A549 (cell line): ENCODE data around the gene TMED4. TPM values are rescaled to one million over a fixed set of nuclear protein-coding genes. Genes with fewer than 3 reads are reported as not detected.

Experiments used
- ATAC-seq, 2 experiments: fragments of 200-7000 bp in 1 of 2; fragments of >200 bp in 1 of 2; cut with Nextera tagmentation in 1 of 2; cut with Tn5 transposase in 1 of 2; 3 replicates each; pipeline versions ENCODE4 v1.8.0 to v1.9.1; 2018 to 2020; ENCODE audit warnings: mild to moderate bottlenecking in 1 of 2, moderate library complexity in 1 of 2
- CTCF ChIA-PET: fragments of 300-600 bp; sonication (Branson Sonifier 250); formaldehyde crosslinking; extraction: SDS; loops from one replicate; lab custom pipeline; 2021; ENCODE audit warnings: antibody characterized with exemption, inconsistent platforms; lab: Yijun Ruan, JAX
- POLR2A ChIA-PET: fragments of 350-600 bp; formaldehyde crosslinking; extraction: SDS; loops from one replicate; lab custom pipeline; 2021; ENCODE audit warnings: antibody characterized with exemption, inconsistent platforms; lab: Yijun Ruan, JAX
- DNase-seq, 2 experiments: peaks; one replicate each; pipeline versions ENCODE4 v3.0.0 to v3.0.0-alpha.2; 2011 to 2016; ENCODE audit warnings: low read depth in 1 of 2, low spot score in 1 of 2
- FAIRE-seq: peaks from 2 replicates; lab custom pipeline; 2011; peaks lifted over from hg19 to GRCh38; lab: Jason Lieb, UNC
- H3K27ac ChIP-seq, 2 experiments: fragments of >200 bp; sonication (Bioruptor Twin); formaldehyde crosslinking; 3 replicates each; pipeline ENCODE4 v1.5.1; 2016 to 2017
- H3K4me1 ChIP-seq: fragments of >200 bp; sonication (Bioruptor Twin); formaldehyde crosslinking; 3 replicates; pipeline ENCODE4 v1.6.1; 2016
- H3K4me2 ChIP-seq: fragments of >200 bp; sonication (Bioruptor Twin); formaldehyde crosslinking; 3 replicates; pipeline ENCODE4 v1.6.1; 2016
- H3K4me3 ChIP-seq: fragments of >200 bp; sonication (Bioruptor Twin); formaldehyde crosslinking; 3 replicates; pipeline ENCODE4 v1.5.1; 2016
- H3K9me3 ChIP-seq: fragments of >200 bp; sonication (Bioruptor Twin); formaldehyde crosslinking; 3 replicates; pipeline ENCODE4 v1.6.1; 2016
- CEBPB ChIP-seq, 2 experiments: fragments of >200 bp in 1 of 2; sonication (Bioruptor Twin) in 1 of 2; formaldehyde crosslinking in 1 of 2; IDR thresholded peaks; 2 replicates each; pipeline ENCODE4 v1.6.1; 2012 to 2016
- CTCF ChIP-seq: fragments of >200 bp; sonication (Bioruptor Twin); formaldehyde crosslinking; IDR thresholded peaks from 3 replicates; pipeline ENCODE4 v1.5.1; 2016
- ESRRA ChIP-seq: fragments of 150-350 bp; IDR thresholded peaks from 2 replicates; pipeline ENCODE4 v1.6.1; 2014; ENCODE audit warnings: mild to moderate bottlenecking, low read length, borderline replicate concordance
- HES2 ChIP-seq: fragments of >200 bp; sonication (Bioruptor Twin); formaldehyde crosslinking; IDR thresholded peaks from 2 replicates; pipeline ENCODE4 v1.6.1; 2016
- HEYL ChIP-seq: fragments of 250-450 bp; sonication (Bioruptor Pico); IDR thresholded peaks from 2 replicates; pipeline ENCODE4 v1.8.0; 2021; ENCODE audit warnings: mild to moderate bottlenecking, moderate library complexity
- HOXB13 ChIP-seq: fragments of 250-450 bp; sonication (Bioruptor Pico); IDR thresholded peaks from 2 replicates; pipeline ENCODE4 v1.5.0; 2020; ENCODE audit warnings: low read depth, mild to moderate bottlenecking, moderate library complexity
- JUN ChIP-seq, 2 experiments: fragments of >200 bp; sonication (Bioruptor Twin); formaldehyde crosslinking; IDR thresholded peaks; 2 replicates in 1 of 2; 3 replicates in 1 of 2; pipeline ENCODE4 v1.6.1; 2016 to 2017
- KDM5A ChIP-seq: fragments of 200-600 bp; sonication (generic); IDR thresholded peaks from 2 replicates; pipeline ENCODE4 v1.6.1; 2016; ENCODE audit warnings: antibody characterized with exemption, mild to moderate bottlenecking
- POLR2AphosphoS2 ChIP-seq: conservative IDR thresholded peaks from 2 replicates; pipeline ENCODE4 v1.6.1; 2012; ENCODE audit warnings: low read length, improper control_type of control experiment, inconsistent platforms
- RAD21 ChIP-seq, 2 experiments: fragments of >200 bp in 1 of 2; sonication (Bioruptor Twin) in 1 of 2; formaldehyde crosslinking in 1 of 2; IDR thresholded peaks in 1 of 2; conservative IDR thresholded peaks in 1 of 2; 2 replicates in 1 of 2; 3 replicates in 1 of 2; pipeline ENCODE4 v1.6.1; 2012 to 2018; ENCODE audit warnings: inconsistent platforms in 1 of 2
- SMC3 ChIP-seq: fragments of >200 bp; sonication (Bioruptor Twin); formaldehyde crosslinking; IDR thresholded peaks from 3 replicates; pipeline ENCODE4 v1.6.1; 2018; ENCODE audit warnings: inconsistent platforms
- ZNF302 ChIP-seq: fragments of 250-450 bp; sonication (Bioruptor Pico); IDR thresholded peaks from 2 replicates; pipeline ENCODE4 v1.9.0; 2021; ENCODE audit warnings: inconsistent platforms, mild to moderate bottlenecking, moderate library complexity
- WGBS: methylation state at CpG from one replicate; pipeline ENCODE4 v1.1.6; 2017; ENCODE audit errors: missing lambda C conversion rate; 5-methylcytosine and 5-hydroxymethylcytosine counted together
- polyA plus RNA-seq, 4 experiments: library from polyadenylated mRNA; depleted of rRNA in 3 of 4; stranded (reverse); fragments of >200 nt; fragmentation: RNase III in 1 of 4; extraction: RNeasy Plus Mini Kit Qiagen cat#74134 plus additional on column Dnase treatment in 1 of 4; gene quantifications; 2 replicates in 3 of 4; 3 replicates in 1 of 4; pipeline ENCODE4 v1.2.3, GENCODE V29; 2011 to 2017
- TF ChIP-seq, protein P1 (sequence below): IDR thresholded peaks from 2 replicates; pipeline ENCODE4 v1.6.1; 2012

The TMED4 gene
- polyA plus RNA-seq, 2 of the 4 experiments (the other 2 are of a cell fraction), result 55.1 to 68.3 TPM

DNA sequence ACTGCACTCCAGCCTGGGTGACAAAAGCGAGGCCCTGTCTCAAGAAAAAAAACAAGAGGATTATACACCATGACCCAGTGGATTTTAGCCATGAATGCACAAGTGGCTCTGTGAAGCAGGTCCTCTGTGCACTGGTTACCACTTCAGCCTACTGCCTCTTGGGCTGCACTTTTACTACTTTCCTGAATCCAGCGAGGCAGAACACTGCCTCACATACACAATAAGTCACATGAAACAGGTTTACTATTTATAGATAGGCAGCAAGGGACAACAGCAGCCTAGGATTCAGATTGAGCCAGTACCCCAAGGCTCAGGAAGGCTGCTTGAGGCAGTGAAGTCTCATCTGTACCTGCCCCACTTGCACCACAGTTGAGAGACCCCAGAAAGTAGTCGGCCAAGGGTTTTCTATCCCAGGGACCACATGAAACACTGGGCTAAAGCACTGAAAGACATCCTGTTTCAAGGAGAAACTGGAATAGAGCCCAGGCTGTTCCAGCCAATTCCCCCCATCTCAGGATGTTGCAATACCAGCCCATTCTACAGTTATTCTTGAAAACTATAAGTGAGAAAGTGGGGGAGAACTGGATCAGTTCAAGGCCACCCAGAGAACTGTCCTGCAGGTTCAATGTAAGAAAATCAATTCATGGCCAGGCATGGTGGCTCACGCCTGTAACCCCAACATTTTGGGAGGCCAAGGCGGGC lies 14.1 kb upstream of the TMED4 start:
- Histone ChIP-seq H3K4me2 (no peak overlapping the region), H3K4me3 (no peak overlapping the region), H3K27ac (no peak overlapping the region), H3K9me3 (no peaks in the 10 kb centered on the region), H3K4me1 (no peaks in the 10 kb centered on the region)
- ChIA-PET CTCF (interaction anchor here (0.6 kb wide), 1 partner anchor 184 kb away, joined by 4 read pairs; no protein-coding TSS in a partner anchor), POLR2A (no interaction called here)
- peak; percentile 72 to 89 for ATAC-seq
- DNase-seq, result no peak
- FAIRE-seq, result no peak
- WGBS, result 75% methylated on average over 5 of the region's 5 CpGs
- no peak for TF ChIP-seq JUN (IDR thresholded peaks at IDR 0.05)
- TF ChIP-seq ESRRA, result no peak
- TF ChIP-seq ZNF302, result no peak
- peak in 1 of 2 experiments; percentile 53; a peak in 1 of 4 replicates for TF ChIP-seq CEBPB (IDR thresholded peaks at IDR 0.05)
- no peak for TF ChIP-seq KDM5A

DNA sequence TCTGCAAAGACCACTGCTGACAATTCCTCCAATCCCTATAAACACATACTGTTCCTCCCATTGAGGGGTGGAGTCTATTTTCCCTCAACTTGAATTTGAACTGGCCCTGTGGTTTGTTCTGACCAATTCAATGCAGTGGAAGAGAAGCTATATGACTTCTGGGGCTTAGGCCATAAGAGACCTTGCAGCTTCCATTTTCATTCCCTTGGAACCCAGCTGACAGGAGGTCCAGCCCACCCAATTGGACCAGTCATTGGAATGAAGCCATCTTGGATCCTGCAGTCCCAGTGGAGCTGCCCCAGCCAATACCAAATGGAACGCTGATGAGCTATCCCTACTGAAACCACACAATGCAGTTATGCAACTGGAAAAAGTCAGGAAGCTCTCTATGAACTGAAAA lies 8.9 kb upstream of the TMED4 start:
- no peaks in the 10 kb centered on the region for H3K4me1 ChIP-seq
- no peak overlapping the region for H3K4me3 ChIP-seq
- H3K27ac ChIP-seq, result no peak overlapping the region
- TF ChIP-seq HES2 (no peak), HOXB13 (CRISPR knock-in tag) (no peak), HEYL (CRISPR knock-in tag) (no peak), ESRRA (no peak)
- TF ChIP-seq, protein P1, sequence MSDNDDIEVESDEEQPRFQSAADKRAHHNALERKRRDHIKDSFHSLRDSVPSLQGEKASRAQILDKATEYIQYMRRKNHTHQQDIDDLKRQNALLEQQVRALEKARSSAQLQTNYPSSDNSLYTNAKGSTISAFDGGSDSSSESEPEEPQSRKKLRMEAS, result no peak
- no peak overlapping the region for H3K4me2 ChIP-seq
- CTCF ChIA-PET, result interaction anchor here (0.6 to 3.3 kb wide), 11 partner anchors 9 to 545 kb away, joined by 3 to 11 read pairs (median 3); partner anchors contain the start of genes H2AZ2 and TMED4
- no peaks in the 10 kb centered on the region for H3K9me3 ChIP-seq
- ATAC-seq (no peak), FAIRE-seq (no peak), DNase-seq (no peak)
- POLR2A ChIA-PET, result interaction anchor here (0.8 to 1.0 kb wide), 2 partner anchors 16 to 257 kb away, joined by 3 to 9 read pairs; partner anchors contain the start of genes H2AZ2 and OGDH
- WGBS, result 77% methylated on average over 1 of the region's 1 CpG

- FAIRE-seq (peak; percentile 65), DNase-seq (peak in 1 of 2 experiments; percentile 61), ATAC-seq (peak; percentile 84 to 85)
- 0 out of 3 replicates have a peak, but pooled peaks cover 1% of the 10 kb centered on the region for H3K4me1 ChIP-seq
- ChIA-PET POLR2A (interaction anchor here (0.6 to 1.3 kb wide), 2 partner anchors 160 to 260 kb away, joined by 7 to 11 read pairs; partner anchors contain the start of gene H2AZ2), CTCF (interaction anchor here (0.5 to 3.6 kb wide), 33 partner anchors 9 to 1767 kb away, joined by 3 to 29 read pairs (median 4); partner anchors contain the start of genes H2AZ2 and OGDH)
- H3K27ac ChIP-seq, result peak overlapping the region in 1 of 2 experiments; percentile 50; a peak in 1 of 6 replicates
- 12% methylated on average over 6 of the region's 6 CpGs for WGBS
- TF ChIP-seq CTCF (peak; percentile 90), POLR2AphosphoS2 (no peak), RAD21 (conservative IDR thresholded peaks at IDR 0.05 in 1 of 2, IDR thresholded peaks at IDR 0.05 in 1 of 2) (peak; percentile 92 to 94), SMC3 (peak; percentile 81)
- no peaks in the 10 kb centered on the region for H3K9me3 ChIP-seq
- no peak overlapping the region for H3K4me3 ChIP-seq
- 0 out of 3 replicates have a peak overlapping the region, but pooled peaks have one; percentile 3 for H3K4me2 ChIP-seq
Measured at GRCh38 chr7:44587843-44588711, 6.0 kb upstream of the TMED4 start.
